Measurements from ENCODE around the gene MYT1. TPM values are rescaled to one million over a fixed set of nuclear protein-coding genes. Genes with fewer than 3 reads are reported as not detected.

MYT1 gene
- total and polyA plus RNA-seq, 5 donors: 0.31 to 1.5 (median 1.2) TPM

- DNase-seq (no peak), ATAC-seq (no peak)
- Histone ChIP-seq H3K9me3 (ENCODE audit: control insufficient read depth, low read length) (no peaks in the 10 kb centered on the region), H3K27ac (ENCODE audit: low read length) (no peak overlapping the region), H3K4me3 (ENCODE audit: low read length) (no peak overlapping the region), H3K27me3 (ENCODE audit: control insufficient read depth, insufficient read depth) (no peaks in the 10 kb centered on the region), H3K4me1 (ENCODE audit: control insufficient read depth, insufficient read depth, low read length) (no peaks in the 10 kb centered on the region)
- intact Hi-C loops (cut with DNase I): no loop called here
- WGBS: 82% methylated on average over 15 of the region's 15 CpGs
Measured at GRCh38 chr20:64196309-64196708, 32.1 kb downstream of the MYT1 start.

DNA sequence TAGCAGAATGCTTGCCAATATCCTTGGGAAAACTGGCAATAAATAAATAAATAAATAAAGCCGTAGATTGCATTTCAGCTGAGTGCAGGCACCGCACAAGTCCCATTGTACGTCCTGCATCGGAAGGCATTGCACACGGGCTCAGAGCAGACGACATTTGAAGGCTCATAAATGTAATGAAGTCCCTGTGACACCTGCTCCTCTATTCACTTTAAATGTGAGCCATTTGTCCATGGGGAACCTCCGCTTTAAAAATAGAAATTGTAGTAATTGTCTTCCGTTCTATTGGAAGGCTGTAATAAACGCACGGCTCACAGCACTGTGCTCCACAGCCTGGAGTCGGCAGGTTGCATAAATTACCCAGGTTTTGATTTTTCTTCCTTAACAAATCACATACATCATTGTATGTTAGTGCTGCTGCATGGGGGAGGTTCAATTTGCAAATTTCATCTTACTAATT is 32.6 kb downstream of the MYT1 start:
- WGBS: 85% methylated on average over 11 of the region's 11 CpGs
- DNase-seq: peak in 1 of 3 donors; percentile 1
- H3K27ac ChIP-seq (ENCODE audit: low read length): no peak overlapping the region
- no peak for ATAC-seq
- no peaks in the 10 kb centered on the region for H3K27me3 ChIP-seq (ENCODE audit: control insufficient read depth, insufficient read depth)
- H3K4me1 ChIP-seq (ENCODE audit: control insufficient read depth, insufficient read depth, low read length): no peaks in the 10 kb centered on the region
- intact Hi-C loops (cut with DNase I): no loop called here
- H3K9me3 ChIP-seq (ENCODE audit: control insufficient read depth, low read length): no peaks in the 10 kb centered on the region
- no peak overlapping the region for H3K4me3 ChIP-seq (ENCODE audit: low read length)

- Histone ChIP-seq H3K27ac (ENCODE audit: low read length) (no peak overlapping the region), H3K9me3 (ENCODE audit: control insufficient read depth, low read length) (no peaks in the 10 kb centered on the region), H3K27me3 (ENCODE audit: control insufficient read depth, insufficient read depth) (no peaks in the 10 kb centered on the region), H3K4me1 (ENCODE audit: control insufficient read depth, insufficient read depth, low read length) (no peaks in the 10 kb centered on the region), H3K4me3 (ENCODE audit: low read length) (no peak overlapping the region)
- 85% methylated on average over 9 of the region's 9 CpGs for WGBS
- ATAC-seq: no peak
- intact Hi-C loops (cut with DNase I): no loop called here
- peak in 1 of 3 donors; percentile 1 for DNase-seq
Measured at GRCh38 chr20:64198347-64198746, 34.1 kb downstream of the MYT1 start.

DNA sequence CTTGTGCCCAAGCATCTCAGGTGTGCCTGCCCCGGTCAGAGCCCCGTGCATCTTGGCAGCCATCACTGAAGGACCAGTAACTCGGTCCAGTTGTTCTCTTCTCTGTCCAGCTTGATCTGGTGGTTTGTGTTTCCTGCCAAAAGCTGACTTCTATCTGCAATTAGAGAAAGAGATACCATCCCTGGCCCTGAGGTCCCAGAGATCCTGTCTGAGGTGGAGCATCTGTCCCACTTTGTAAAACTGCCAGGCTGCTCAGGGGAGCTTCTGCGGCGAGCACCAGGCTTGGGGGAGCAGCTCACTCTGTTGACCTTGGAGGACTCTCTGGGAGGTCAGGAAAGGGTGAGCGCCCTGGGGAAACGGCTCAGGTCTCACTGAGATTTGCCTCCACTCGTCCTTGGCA is 35.1 kb downstream of the MYT1 start:
- H3K27ac ChIP-seq (ENCODE audit: low read length): no peak overlapping the region
- no peaks in the 10 kb centered on the region for H3K9me3 ChIP-seq (ENCODE audit: control insufficient read depth, low read length)
- DNase-seq: peak in 1 of 3 donors; percentile 3
- intact Hi-C loops (cut with DNase I): no loop called here
- H3K27me3 ChIP-seq (ENCODE audit: control insufficient read depth, insufficient read depth): no peaks in the 10 kb centered on the region
- ATAC-seq: no peak
- H3K4me1 ChIP-seq (ENCODE audit: control insufficient read depth, insufficient read depth, low read length): no peaks in the 10 kb centered on the region
- 70% methylated on average over 8 of the region's 8 CpGs for WGBS
- no peak overlapping the region for H3K4me3 ChIP-seq (ENCODE audit: low read length)

- WGBS: 81% methylated on average over 16 of the region's 16 CpGs
- H3K27me3 ChIP-seq (ENCODE audit: control insufficient read depth, insufficient read depth): no peaks in the 10 kb centered on the region
- H3K4me3 ChIP-seq (ENCODE audit: low read length): no peak overlapping the region
- H3K9me3 ChIP-seq (ENCODE audit: control insufficient read depth, low read length): no peaks in the 10 kb centered on the region
- intact Hi-C loops (cut with DNase I): no loop called here
- DNase-seq (peak in 1 of 3 donors; percentile 38), ATAC-seq (no peak)
- H3K4me1 ChIP-seq (ENCODE audit: control insufficient read depth, insufficient read depth, low read length): no peaks in the 10 kb centered on the region
- H3K27ac ChIP-seq (ENCODE audit: low read length): no peak overlapping the region
Measured at GRCh38 chr20:64200740-64201139, 36.5 kb downstream of the MYT1 start.

DNA sequence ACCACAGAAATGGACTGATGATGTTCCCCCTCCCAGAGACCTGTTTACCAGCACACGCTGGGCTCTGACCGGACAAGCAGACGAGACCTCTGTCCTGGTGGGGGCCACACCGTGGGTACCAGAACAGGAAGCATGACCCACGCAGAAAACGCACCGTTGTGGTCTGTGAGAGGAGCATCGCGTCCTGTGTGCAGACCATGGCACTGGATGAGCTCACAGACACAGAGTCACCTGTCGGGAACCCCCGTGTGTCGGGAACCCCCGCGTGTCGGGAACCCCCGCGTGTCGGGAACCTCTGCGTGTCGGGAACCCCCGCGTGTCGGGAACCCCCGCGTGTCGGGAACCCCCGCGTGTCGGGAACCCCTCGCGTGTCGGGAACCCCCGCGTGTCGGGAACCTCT is 37.4 kb downstream of the MYT1 start:
- intact Hi-C loops (cut with DNase I): no loop called here
- H3K4me3 ChIP-seq (ENCODE audit: low read length): no peak overlapping the region
- WGBS: 92% methylated on average over 35 of the region's 35 CpGs
- no peaks in the 10 kb centered on the region for H3K9me3 ChIP-seq (ENCODE audit: control insufficient read depth, low read length)
- no peaks in the 10 kb centered on the region for H3K4me1 ChIP-seq (ENCODE audit: control insufficient read depth, insufficient read depth, low read length)
- no peaks in the 10 kb centered on the region for H3K27me3 ChIP-seq (ENCODE audit: control insufficient read depth, insufficient read depth)
- DNase-seq (peak in 1 of 3 donors; percentile 53), ATAC-seq (no peak)
- H3K27ac ChIP-seq (ENCODE audit: low read length): no peak overlapping the region

- Histone ChIP-seq H3K4me3 (ENCODE audit: low read length) (no peak overlapping the region), H3K9me3 (ENCODE audit: control insufficient read depth, low read length) (no peaks in the 10 kb centered on the region), H3K27me3 (ENCODE audit: control insufficient read depth, insufficient read depth) (no peaks in the 10 kb centered on the region), H3K27ac (ENCODE audit: low read length) (no peak overlapping the region), H3K4me1 (ENCODE audit: control insufficient read depth, insufficient read depth, low read length) (no peaks in the 10 kb centered on the region)
- ATAC-seq (no peak), DNase-seq (peak in 1 of 3 donors; percentile 35)
- intact Hi-C loops (cut with DNase I): no loop called here
- WGBS: 65% methylated on average over 17 of the region's 17 CpGs
Measured at GRCh38 chr20:64203037-64203777, 39.0 kb downstream of the MYT1 start.

DNA sequence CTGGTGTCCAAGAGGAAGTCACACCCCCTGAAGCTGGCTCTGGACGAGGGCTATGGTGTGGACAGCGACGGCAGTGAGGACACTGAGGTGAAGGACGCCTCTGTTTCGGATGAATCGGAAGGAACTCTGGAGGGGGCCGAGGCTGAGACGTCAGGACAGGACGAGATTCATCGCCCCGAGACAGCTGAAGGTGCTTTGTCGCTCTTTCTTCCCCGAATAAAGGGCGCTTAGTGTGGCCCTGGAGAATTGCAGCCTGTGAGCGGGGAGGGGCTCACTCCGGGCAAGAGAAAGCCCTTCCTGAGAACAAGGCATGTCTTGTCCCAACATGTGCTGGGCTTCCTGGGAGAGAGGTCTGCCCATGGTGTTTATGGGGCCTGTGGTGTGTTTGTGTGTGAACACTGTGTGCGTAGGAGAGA is 41.4 kb downstream of the MYT1 start:
- DNase-seq (no peak), ATAC-seq (no peak)
- Histone ChIP-seq H3K4me1 (ENCODE audit: control insufficient read depth, insufficient read depth, low read length) (no peaks in the 10 kb centered on the region), H3K4me3 (ENCODE audit: low read length) (no peak overlapping the region), H3K9me3 (ENCODE audit: control insufficient read depth, low read length) (no peaks in the 10 kb centered on the region), H3K27me3 (ENCODE audit: control insufficient read depth, insufficient read depth) (no peaks in the 10 kb centered on the region), H3K27ac (ENCODE audit: low read length) (no peak overlapping the region)
- intact Hi-C loops (cut with DNase I): no loop called here
- 73% methylated on average over 17 of the region's 17 CpGs for WGBS

GRCh38 chr20:64206614-64207013 is 42.4 kb downstream of the MYT1 start:
- Histone ChIP-seq H3K27me3 (ENCODE audit: control insufficient read depth, insufficient read depth) (no peaks in the 10 kb centered on the region), H3K4me1 (ENCODE audit: control insufficient read depth, insufficient read depth, low read length) (no peaks in the 10 kb centered on the region), H3K9me3 (ENCODE audit: control insufficient read depth, low read length) (no peaks in the 10 kb centered on the region), H3K4me3 (ENCODE audit: low read length) (no peak overlapping the region), H3K27ac (ENCODE audit: low read length) (no peak overlapping the region)
- DNase-seq (no peak), ATAC-seq (no peak)
- 89% methylated on average over 8 of the region's 8 CpGs for WGBS
- intact Hi-C loops (cut with DNase I): no loop called here

- Histone ChIP-seq H3K27me3 (ENCODE audit: control insufficient read depth, insufficient read depth) (no peaks in the 10 kb centered on the region), H3K4me3 (ENCODE audit: low read length) (no peak overlapping the region), H3K9me3 (ENCODE audit: control insufficient read depth, low read length) (no peaks in the 10 kb centered on the region), H3K4me1 (ENCODE audit: control insufficient read depth, insufficient read depth, low read length) (no peaks in the 10 kb centered on the region), H3K27ac (ENCODE audit: low read length) (no peak overlapping the region)
- intact Hi-C loops (cut with DNase I): no loop called here
- DNase-seq (peak in 1 of 3 donors; percentile 41), ATAC-seq (no peak)
- 86% methylated on average over 25 of the region's 25 CpGs for WGBS
Measured at GRCh38 chr20:64207641-64208590, 43.7 kb downstream of the MYT1 start.

GRCh38 chr20:64209148-64209547 is 44.9 kb downstream of the MYT1 start:
- ATAC-seq (no peak), DNase-seq (peak in 1 of 3 donors; percentile 39)
- Histone ChIP-seq H3K4me3 (ENCODE audit: low read length) (no peak overlapping the region), H3K9me3 (ENCODE audit: control insufficient read depth, low read length) (no peaks in the 10 kb centered on the region), H3K27ac (ENCODE audit: low read length) (no peak overlapping the region), H3K4me1 (ENCODE audit: control insufficient read depth, insufficient read depth, low read length) (peaks cover 5% of the 10 kb centered on the region), H3K27me3 (ENCODE audit: control insufficient read depth, insufficient read depth) (no peaks in the 10 kb centered on the region)
- WGBS: 94% methylated on average over 7 of the region's 7 CpGs
- intact Hi-C loops (cut with DNase I): no loop called here

Measured in right cardiac atrium (tissue), 5 donors.